Body of pancreas (tissue), 4 donors: ENCODE measurements around the gene MSI2. TPM values are rescaled to one million over a fixed set of nuclear protein-coding genes. Genes with fewer than 3 reads are reported as not detected.

Source experiments
- ATAC-seq: fragments of 150-250 bp; one replicate; pipeline ENCODE4 v1.9.1; 2016
- DNase-seq, 4 donors: peaks; one replicate each; pipeline ENCODE4 v3.0.0-alpha.2; 2019
- H3K27ac ChIP-seq, 4 donors: fragments of 200-600 bp; sonication (generic); 1 replicate in 3 of 4; 2 replicates in 1 of 4; pipeline versions ENCODE4 v1.5.1 to v1.6.1; 2016 to 2019; ENCODE audit warnings: mild to moderate bottlenecking in 1 of 4, mixed read lengths in 1 of 4, moderate library complexity in 1 of 4
- H3K27me3 ChIP-seq, 2 donors: fragments of 200-600 bp; sonication (generic); one replicate each; pipeline ENCODE4 v1.6.0; 2016; ENCODE audit warnings: mild to moderate bottlenecking in 1 of 2
- H3K36me3 ChIP-seq, 2 donors: fragments of 200-600 bp; sonication (generic); replicated peaks in 1 of 2; 2 replicates each; pipeline ENCODE4 v1.5.1; 2016; ENCODE audit warnings: low read depth in 2 of 2; ENCODE audit not compliant: insufficient read depth in 1 of 2
- H3K4me1 ChIP-seq: fragments of 200-600 bp; sonication (generic); one replicate; pipeline ENCODE4 v1.6.0; 2016
- H3K4me3 ChIP-seq, 2 donors: fragments of 200-600 bp; sonication (generic); 1 replicate in 1 of 2; 2 replicates in 1 of 2; pipeline ENCODE4 v1.5.1; 2016 to 2019
- H3K9me3 ChIP-seq, 3 donors: fragments of 200-600 bp; sonication (generic); 1 replicate in 2 of 3; 2 replicates in 1 of 3; pipeline ENCODE4 v1.5.1; 2016
- POLR2A ChIP-seq, 3 donors: fragments of 450-650 bp; IDR thresholded peaks; one replicate each; pipeline ENCODE4 v1.6.1; 2016; ENCODE audit warnings: antibody characterized with exemption in 3 of 3, mild to moderate bottlenecking in 2 of 3
- WGBS, 2 donors: methylation state at CpG; one replicate each; pipeline ENCODE4 v1.1.5; 2017; 5-methylcytosine and 5-hydroxymethylcytosine counted together
- intact Hi-C: fragments of 100-400 bp; cut with DNase I; formaldehyde crosslinking; loops from one replicate; pipeline ENCODE4 v1.15.1; 2023
- total RNA-seq, 2 donors: library from RNA; depleted of rRNA; stranded (reverse); fragments of >200 nt; gene quantifications; one replicate each; pipeline ENCODE4 v1.1.0, GENCODE V29; 2016
- TF ChIP-seq, protein P1 (sequence below), 7 experiments: fragments of 450-650 bp in 4 of 7; fragments of 200-600 bp in 3 of 7; sonication (generic) in 3 of 7; IDR thresholded peaks; one replicate each; pipeline ENCODE4 v1.5.1; 2016 to 2019; ENCODE audit warnings: antibody characterized with exemption in 7 of 7

Gene MSI2
- total RNA-seq, 2 donors from 2014 or later: 21.1 to 28.5 TPM

GRCh38 chr17:57676543-57676942 lies 420.2 kb downstream of the MSI2 start:
- Histone ChIP-seq H3K4me3 (no peak overlapping the region), H3K27ac (no peak overlapping the region), H3K4me1 (peaks cover 6% of the 10 kb centered on the region), H3K9me3 (no peaks in the 10 kb centered on the region), H3K27me3 (no peaks in the 10 kb centered on the region), H3K36me3 (no peaks in the 10 kb centered on the region)
- 90 to 94% methylated on average over 7 of the region's 7 CpGs for WGBS, 2 donors
- ATAC-seq (no peak), DNase-seq (no peak)
- intact Hi-C loops: loop anchor here (10.0 kb wide), 1 partner anchor 542 kb away; no protein-coding TSS in a partner anchor
- TF ChIP-seq, protein P1, sequence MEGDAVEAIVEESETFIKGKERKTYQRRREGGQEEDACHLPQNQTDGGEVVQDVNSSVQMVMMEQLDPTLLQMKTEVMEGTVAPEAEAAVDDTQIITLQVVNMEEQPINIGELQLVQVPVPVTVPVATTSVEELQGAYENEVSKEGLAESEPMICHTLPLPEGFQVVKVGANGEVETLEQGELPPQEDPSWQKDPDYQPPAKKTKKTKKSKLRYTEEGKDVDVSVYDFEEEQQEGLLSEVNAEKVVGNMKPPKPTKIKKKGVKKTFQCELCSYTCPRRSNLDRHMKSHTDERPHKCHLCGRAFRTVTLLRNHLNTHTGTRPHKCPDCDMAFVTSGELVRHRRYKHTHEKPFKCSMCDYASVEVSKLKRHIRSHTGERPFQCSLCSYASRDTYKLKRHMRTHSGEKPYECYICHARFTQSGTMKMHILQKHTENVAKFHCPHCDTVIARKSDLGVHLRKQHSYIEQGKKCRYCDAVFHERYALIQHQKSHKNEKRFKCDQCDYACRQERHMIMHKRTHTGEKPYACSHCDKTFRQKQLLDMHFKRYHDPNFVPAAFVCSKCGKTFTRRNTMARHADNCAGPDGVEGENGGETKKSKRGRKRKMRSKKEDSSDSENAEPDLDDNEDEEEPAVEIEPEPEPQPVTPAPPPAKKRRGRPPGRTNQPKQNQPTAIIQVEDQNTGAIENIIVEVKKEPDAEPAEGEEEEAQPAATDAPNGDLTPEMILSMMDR (IDR thresholded peaks at IDR 0.05): no peak
- no peak for TF ChIP-seq POLR2A (IDR thresholded peaks at IDR 0.05)

GRCh38 chr17:57677301-57677700 lies 421.0 kb downstream of the MSI2 start:
- no peak for TF ChIP-seq POLR2A (IDR thresholded peaks at IDR 0.05)
- TF ChIP-seq, protein P1 (IDR thresholded peaks at IDR 0.05): no peak
- 64 to 68% methylated on average over 5 of the region's 5 CpGs for WGBS, 2 donors
- no peak overlapping the region for H3K4me3 ChIP-seq
- no peaks in the 10 kb centered on the region for H3K27me3 ChIP-seq
- H3K9me3 ChIP-seq: no peaks in the 10 kb centered on the region
- H3K27ac ChIP-seq: no peak overlapping the region
- ATAC-seq (no peak), DNase-seq (no peak)
- intact Hi-C loops: loop anchor here (10.0 kb wide), 1 partner anchor 542 kb away; no protein-coding TSS in a partner anchor
- H3K4me1 ChIP-seq: no peaks in the 10 kb centered on the region
- no peaks in the 10 kb centered on the region for H3K36me3 ChIP-seq

DNA sequence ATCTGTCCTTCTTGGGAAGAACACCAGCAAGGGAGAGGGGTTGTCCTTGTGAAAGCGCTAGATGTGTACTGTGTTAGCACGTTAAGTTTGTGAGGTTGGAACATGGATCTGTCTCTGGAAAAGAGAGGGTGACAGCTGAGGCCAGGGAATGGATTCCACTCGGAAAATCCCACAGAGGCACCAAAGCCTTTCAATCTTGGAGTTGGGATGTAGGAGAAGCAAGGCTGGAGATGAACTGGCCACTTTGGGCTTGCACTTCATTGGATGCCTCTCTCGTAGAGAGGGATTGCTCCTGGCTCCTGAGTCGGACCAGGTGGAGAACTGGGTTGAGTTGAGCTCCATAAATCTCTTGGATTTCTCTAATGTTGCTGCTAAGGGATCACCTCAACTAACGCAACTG lies 421.5 kb downstream of the MSI2 start:
- H3K4me1 ChIP-seq: no peaks in the 10 kb centered on the region
- no peak overlapping the region for H3K4me3 ChIP-seq
- no peak overlapping the region for H3K27ac ChIP-seq
- H3K27me3 ChIP-seq: no peaks in the 10 kb centered on the region
- no peaks in the 10 kb centered on the region for H3K9me3 ChIP-seq
- DNase-seq: no peak
- intact Hi-C loops: loop anchor here (10.0 kb wide), 1 partner anchor 543 kb away; no protein-coding TSS in a partner anchor
- no peak for ATAC-seq
- TF ChIP-seq, protein P1 (IDR thresholded peaks at IDR 0.05): no peak
- no peak for TF ChIP-seq POLR2A (IDR thresholded peaks at IDR 0.05)
- H3K36me3 ChIP-seq: no peaks in the 10 kb centered on the region
- WGBS, 2 donors: 87 to 99% methylated on average over 6 of the region's 6 CpGs

- no peaks in the 10 kb centered on the region for H3K4me1 ChIP-seq
- intact Hi-C loops: loop anchor here (10.0 kb wide), 1 partner anchor 544 kb away; no protein-coding TSS in a partner anchor
- no peak overlapping the region for H3K4me3 ChIP-seq
- no peaks in the 10 kb centered on the region for H3K36me3 ChIP-seq
- no peaks in the 10 kb centered on the region for H3K27me3 ChIP-seq
- no peak overlapping the region for H3K27ac ChIP-seq
- no peak for TF ChIP-seq POLR2A (IDR thresholded peaks at IDR 0.05)
- TF ChIP-seq, protein P1 (IDR thresholded peaks at IDR 0.05): no peak
- DNase-seq (no peak), ATAC-seq (no peak)
- H3K9me3 ChIP-seq: no peaks in the 10 kb centered on the region
These were observed 422.1 kb downstream of the MSI2 start for GRCh38 chr17:57678393-57678792.

DNA sequence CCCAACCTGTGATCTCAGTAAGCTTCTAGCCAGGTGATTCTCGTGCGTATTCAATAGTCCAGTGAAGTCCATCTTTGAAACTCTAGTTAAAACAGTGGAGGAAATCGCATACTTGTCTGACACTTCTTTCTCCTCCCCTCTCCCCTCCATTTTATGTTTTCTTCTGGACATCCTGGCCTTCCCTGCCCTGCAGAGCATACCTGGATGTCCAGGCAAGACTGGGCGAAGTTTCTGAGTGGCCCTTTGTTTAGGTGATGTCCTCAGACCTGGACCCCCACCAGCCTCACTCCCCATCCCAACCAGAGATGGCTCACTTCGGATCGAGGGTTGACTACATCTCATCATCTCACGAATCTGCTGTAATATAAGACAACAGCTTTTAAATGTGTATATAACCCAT lies 423.0 kb downstream of the MSI2 start:
- no peak for TF ChIP-seq POLR2A (IDR thresholded peaks at IDR 0.05)
- TF ChIP-seq, protein P1 (IDR thresholded peaks at IDR 0.05): no peak
- H3K27ac ChIP-seq: no peak overlapping the region
- H3K9me3 ChIP-seq: no peaks in the 10 kb centered on the region
- no peak overlapping the region for H3K4me3 ChIP-seq
- intact Hi-C loops: loop anchor here (10.0 kb wide), 1 partner anchor 545 kb away; no protein-coding TSS in a partner anchor
- ATAC-seq (no peak), DNase-seq (no peak)
- no peaks in the 10 kb centered on the region for H3K27me3 ChIP-seq
- H3K36me3 ChIP-seq: no peaks in the 10 kb centered on the region
- no peaks in the 10 kb centered on the region for H3K4me1 ChIP-seq
- WGBS, 2 donors: 82 to 90% methylated on average over 7 of the region's 7 CpGs
